ENCODE results near the gene KPNA1. TPM values are rescaled to one million over a fixed set of nuclear protein-coding genes. Genes with fewer than 3 reads are reported as not detected.

The KPNA1 gene
- total and polyA plus RNA-seq, 2 experiments from 2014 or later = 34.0 to 62.6 TPM

- in situ Hi-C loops (cut with MboI) = no loop called here
- WGBS, 2 experiments (ENCODE audit: low coverage in 1 of 2, low lambda C conversion rate in 2 of 2, missing lambda C conversion rate in 2 of 2) = 20 to 24% methylated on average over 5 of the region's 5 CpGs
- DNase-seq = peak; percentile 22
- Histone ChIP-seq H3K27ac (peak overlapping the region; percentile 72), H3K9me3 (ENCODE audit: low read depth) (no peaks in the 10 kb centered on the region), H3K9ac (peak overlapping the region; percentile 93), H4K20me1 (ENCODE audit: insufficient read depth) (no peaks in the 10 kb centered on the region), H3F3A (ENCODE audit: insufficient read depth) (no peaks in the 10 kb centered on the region), H3K4me3 (peak overlapping the region; percentile 91), H3K4me2 (ENCODE audit: unreplicated experiment) (peak overlapping the region; percentile 84), H3K79me2 (ENCODE audit: insufficient read depth) (peaks cover 9% of the 10 kb centered on the region), H3K27me3 (replicated peaks; ENCODE audit: insufficient read depth) (no peaks in the 10 kb centered on the region), H2AFZ (peak overlapping the region; percentile 93), H3K4me1 (ENCODE audit: insufficient read depth) (peaks cover 16% of the 10 kb centered on the region), H3K9me2 (ENCODE audit: insufficient read depth) (no peaks in the 10 kb centered on the region), H3K36me3 (ENCODE audit: low read depth) (peaks cover 9% of the 10 kb centered on the region; the same call in 1 of the 2 replicates)
- TF ChIP-seq EZH2 (IDR thresholded peaks at IDR 0.05; ENCODE audit: insufficient read depth, poor library complexity, severe bottlenecking) = no peak
- TF ChIP-seq EZH2phosphoT487 (IDR thresholded peaks at IDR 0.05; ENCODE audit: insufficient read depth, low read depth) = no peak
Observed at GRCh38 chr3:122562923-122563716, 48.4 kb upstream of the KPNA1 start.

- Histone ChIP-seq H3K9me2 (ENCODE audit: insufficient read depth) (no peaks in the 10 kb centered on the region), H3K36me3 (ENCODE audit: low read depth) (no peaks in the 10 kb centered on the region), H3K79me2 (ENCODE audit: insufficient read depth) (peaks cover 9% of the 10 kb centered on the region), H3K9me3 (ENCODE audit: low read depth) (no peaks in the 10 kb centered on the region), H3K4me2 (ENCODE audit: unreplicated experiment) (no peak overlapping the region), H3K4me3 (no peak overlapping the region), H3K27me3 (replicated peaks; ENCODE audit: insufficient read depth) (no peaks in the 10 kb centered on the region), H3K27ac (no peak overlapping the region), H3K4me1 (ENCODE audit: insufficient read depth) (peaks cover 16% of the 10 kb centered on the region), H2AFZ (no peak overlapping the region), H3K9ac (no peak overlapping the region), H4K20me1 (ENCODE audit: insufficient read depth) (no peaks in the 10 kb centered on the region), H3F3A (ENCODE audit: insufficient read depth) (no peaks in the 10 kb centered on the region)
- in situ Hi-C loops (cut with MboI) = no loop called here
- no peak for TF ChIP-seq EZH2phosphoT487 (IDR thresholded peaks at IDR 0.05; ENCODE audit: insufficient read depth, low read depth)
- no peak for TF ChIP-seq EZH2 (IDR thresholded peaks at IDR 0.05; ENCODE audit: insufficient read depth, poor library complexity, severe bottlenecking)
- 71 to 96% methylated on average over 1 of the region's 1 CpG for WGBS, 2 experiments (ENCODE audit: low coverage in 1 of 2, low lambda C conversion rate in 2 of 2, missing lambda C conversion rate in 2 of 2)
- peak; percentile 77 for DNase-seq
Observed at GRCh38 chr3:122560680-122561079, 45.9 kb upstream of the KPNA1 start.

GRCh38 chr3:122559906-122560305, 45.2 kb upstream of the KPNA1 start:
- H3K27me3 ChIP-seq (replicated peaks; ENCODE audit: insufficient read depth) = no peaks in the 10 kb centered on the region
- DNase-seq = no peak
- H3K36me3 ChIP-seq (ENCODE audit: low read depth) = no peaks in the 10 kb centered on the region; the same call in 1 of the 2 replicates
- no peak overlapping the region for H2AFZ ChIP-seq
- H3K4me2 ChIP-seq (ENCODE audit: unreplicated experiment) = no peak overlapping the region
- H3K79me2 ChIP-seq (ENCODE audit: insufficient read depth) = peaks cover 7% of the 10 kb centered on the region
- no peaks in the 10 kb centered on the region for H3K9me2 ChIP-seq (ENCODE audit: insufficient read depth)
- H3F3A ChIP-seq (ENCODE audit: insufficient read depth) = no peaks in the 10 kb centered on the region
- no peaks in the 10 kb centered on the region for H3K9me3 ChIP-seq (ENCODE audit: low read depth)
- TF ChIP-seq EZH2 (IDR thresholded peaks at IDR 0.05; ENCODE audit: insufficient read depth, poor library complexity, severe bottlenecking) (no peak), EZH2phosphoT487 (IDR thresholded peaks at IDR 0.05; ENCODE audit: insufficient read depth, low read depth) (no peak)
- 90 to 92% methylated on average over 3 of the region's 3 CpGs for WGBS, 2 experiments (ENCODE audit: low coverage in 1 of 2, low lambda C conversion rate in 2 of 2, missing lambda C conversion rate in 2 of 2)
- H3K4me3 ChIP-seq = no peak overlapping the region
- in situ Hi-C loops (cut with MboI) = no loop called here
- H4K20me1 ChIP-seq (ENCODE audit: insufficient read depth) = no peaks in the 10 kb centered on the region
- H3K27ac ChIP-seq = no peak overlapping the region
- peaks cover 13% of the 10 kb centered on the region for H3K4me1 ChIP-seq (ENCODE audit: insufficient read depth)
- H3K9ac ChIP-seq = no peak overlapping the region

- TF ChIP-seq EZH2phosphoT487 (IDR thresholded peaks at IDR 0.05; ENCODE audit: insufficient read depth, low read depth) (no peak), EZH2 (IDR thresholded peaks at IDR 0.05; ENCODE audit: insufficient read depth, poor library complexity, severe bottlenecking) (no peak)
- Histone ChIP-seq H3K4me1 (ENCODE audit: insufficient read depth) (peaks cover 10% of the 10 kb centered on the region; the same call in 1 of the 2 replicates), H3K36me3 (ENCODE audit: low read depth) (no peaks in the 10 kb centered on the region; the same call in 1 of the 2 replicates), H2AFZ (no peak overlapping the region), H3K4me3 (no peak overlapping the region), H3F3A (ENCODE audit: insufficient read depth) (no peaks in the 10 kb centered on the region), H3K4me2 (ENCODE audit: unreplicated experiment) (no peak overlapping the region), H4K20me1 (ENCODE audit: insufficient read depth) (no peaks in the 10 kb centered on the region), H3K79me2 (ENCODE audit: insufficient read depth) (no peaks in the 10 kb centered on the region), H3K9me2 (ENCODE audit: insufficient read depth) (no peaks in the 10 kb centered on the region), H3K9me3 (ENCODE audit: low read depth) (no peaks in the 10 kb centered on the region), H3K9ac (no peak overlapping the region), H3K27ac (no peak overlapping the region), H3K27me3 (replicated peaks; ENCODE audit: insufficient read depth) (no peaks in the 10 kb centered on the region)
- WGBS, 2 experiments (ENCODE audit: low coverage in 1 of 2, low lambda C conversion rate in 2 of 2, missing lambda C conversion rate in 2 of 2) = 91 to 92% methylated on average over 6 of the region's 6 CpGs
- DNase-seq = no peak
- in situ Hi-C loops (cut with MboI) = no loop called here
Observed at GRCh38 chr3:122558605-122559004, 43.9 kb upstream of the KPNA1 start.

Data from GM23248 (cell line).